Loucy (cell line): ENCODE measurements around the gene NRGN.

Source experiments
- H2AFZ ChIP-seq: fragments of 200-600 bp; sonication (generic); 2 replicates; pipeline ENCODE4 v1.6.0; 2016; ENCODE audit warnings: antibody characterized with exemption, mild to moderate bottlenecking, low read length, moderate library complexity
- H3F3A ChIP-seq: fragments of 200-600 bp; 2 replicates; pipeline ENCODE4 v1.6.0; 2016; ENCODE audit warnings: antibody characterized with exemption, low read depth, mild to moderate bottlenecking
- H3K27me3 ChIP-seq: fragments of 200-600 bp; sonication (generic); 2 replicates; pipeline ENCODE4 v1.6.1; 2014; ENCODE audit warnings: low read length, mild to moderate bottlenecking; ENCODE audit not compliant: insufficient read depth, poor library complexity, severe bottlenecking
- H3K36me3 ChIP-seq: fragments of 200-600 bp; sonication (generic); 2 replicates; pipeline ENCODE4 v1.6.1; 2016; ENCODE audit warnings: low read length; ENCODE audit not compliant: insufficient read depth
- H3K4me1 ChIP-seq: fragments of 200-600 bp; sonication (generic); 2 replicates; pipeline ENCODE4 v1.5.1; 2014; ENCODE audit warnings: low read length, mild to moderate bottlenecking; ENCODE audit not compliant: insufficient read depth, poor library complexity, severe bottlenecking
- H3K4me2 ChIP-seq: fragments of 200-600 bp; sonication (generic); 2 replicates; pipeline ENCODE4 v1.6.0; 2014; ENCODE audit warnings: antibody characterized with exemption, low read length, low read depth, mild to moderate bottlenecking; ENCODE audit not compliant: poor library complexity, severe bottlenecking
- H3K4me3 ChIP-seq: fragments of 200-600 bp; sonication (generic); 2 replicates; pipeline ENCODE4 v1.5.1; 2014; ENCODE audit warnings: low read length, mild to moderate bottlenecking, mixed read lengths; ENCODE audit not compliant: poor library complexity, severe bottlenecking
- H3K79me2 ChIP-seq: fragments of 200-600 bp; sonication (generic); 2 replicates; pipeline ENCODE4 v1.6.1; 2014; ENCODE audit warnings: low read length; ENCODE audit not compliant: insufficient read depth
- H3K9ac ChIP-seq: fragments of 200-600 bp; sonication (generic); 2 replicates; pipeline ENCODE4 v1.6.0; 2014; ENCODE audit warnings: mild to moderate bottlenecking, low read depth, low read length, moderate library complexity; ENCODE audit not compliant: poor library complexity, severe bottlenecking
- H3K9me2 ChIP-seq: fragments of 200-600 bp; sonication (generic); replicated peaks from 2 replicates; pipeline ENCODE4 v1.6.1; 2016; ENCODE audit warnings: low read depth, low read length, mixed read lengths
- H3K9me3 ChIP-seq: fragments of 200-600 bp; sonication (generic); 2 replicates; pipeline ENCODE4 v1.6.1; 2014; ENCODE audit warnings: mild to moderate bottlenecking, antibody characterized with exemption, low read length, low read depth; ENCODE audit not compliant: insufficient read depth
- H4K20me1 ChIP-seq: fragments of 200-600 bp; sonication (generic); 2 replicates; pipeline ENCODE4 v1.6.0; 2014; ENCODE audit warnings: antibody characterized with exemption, low read length, mild to moderate bottlenecking; ENCODE audit not compliant: insufficient read depth, poor library complexity, severe bottlenecking
- EZH2phosphoT487 ChIP-seq: fragments of 200-600 bp; IDR thresholded peaks from 2 replicates; pipeline ENCODE4 v1.6.1; 2018; ENCODE audit warnings: antibody characterized with exemption, mild to moderate bottlenecking, moderate library complexity, borderline replicate concordance
- TF ChIP-seq, protein P1 (sequence below): fragments of 200-600 bp; sonication (generic); conservative IDR thresholded peaks from 2 replicates; pipeline ENCODE4 v1.5.1; 2014; ENCODE audit warnings: mild to moderate bottlenecking, antibody characterized with exemption, low read length

Gene NRGN

DNA sequence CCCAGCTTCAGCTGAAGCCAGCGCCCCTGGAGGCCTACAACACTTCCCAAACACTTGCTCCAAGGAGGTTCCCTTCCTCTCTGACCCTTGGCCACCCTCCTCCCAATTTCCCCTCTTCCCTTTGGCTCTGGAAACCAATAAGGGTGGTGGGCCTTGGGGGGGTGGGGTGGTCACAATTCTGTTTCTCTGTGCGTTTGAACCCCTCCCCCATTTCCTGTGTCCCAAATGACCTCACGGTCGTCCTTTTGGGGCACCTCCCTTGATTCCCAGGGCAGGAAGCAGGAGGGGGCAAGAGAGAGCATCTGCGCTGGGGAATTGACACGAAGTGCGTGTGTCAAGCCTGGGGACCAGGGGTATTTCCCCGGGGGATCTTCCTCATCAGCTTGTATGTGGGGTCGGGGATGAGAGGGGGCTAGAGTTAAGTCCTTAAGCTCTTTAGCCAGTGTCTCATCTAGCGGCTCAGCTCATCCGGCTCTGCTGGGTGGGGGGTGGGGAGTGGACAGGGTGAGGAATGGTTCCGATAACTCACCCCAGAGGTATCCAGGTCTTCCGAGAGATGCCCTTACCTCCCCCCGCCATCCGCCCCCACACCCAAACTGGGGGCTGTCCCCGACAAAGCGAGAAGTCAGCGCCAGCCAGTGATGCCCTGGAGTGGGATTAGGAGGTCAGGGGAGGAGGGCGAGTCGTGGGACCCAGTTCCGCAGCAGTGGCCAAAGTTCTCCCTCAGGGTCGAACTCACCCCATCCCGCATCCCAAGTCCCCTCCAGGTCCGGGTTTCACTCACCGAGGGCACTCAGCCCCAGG is 21.8 kb downstream of the NRGN start:
- Histone ChIP-seq H3K9ac (no peak overlapping the region), H3K9me3 (no peaks in the 10 kb centered on the region), H3K4me3 (no peak overlapping the region), H3K79me2 (no peaks in the 10 kb centered on the region), H3K27me3 (no peaks in the 10 kb centered on the region), H4K20me1 (no peaks in the 10 kb centered on the region), H3K4me2 (no peak overlapping the region), H3K4me1 (no peaks in the 10 kb centered on the region), H3K9me2 (no peaks in the 10 kb centered on the region), H3F3A (no peaks in the 10 kb centered on the region), H3K36me3 (0 out of 2 replicates have a peak, but pooled peaks cover under 1% of the 10 kb centered on the region), H2AFZ (no peak overlapping the region)
- TF ChIP-seq, protein P1, sequence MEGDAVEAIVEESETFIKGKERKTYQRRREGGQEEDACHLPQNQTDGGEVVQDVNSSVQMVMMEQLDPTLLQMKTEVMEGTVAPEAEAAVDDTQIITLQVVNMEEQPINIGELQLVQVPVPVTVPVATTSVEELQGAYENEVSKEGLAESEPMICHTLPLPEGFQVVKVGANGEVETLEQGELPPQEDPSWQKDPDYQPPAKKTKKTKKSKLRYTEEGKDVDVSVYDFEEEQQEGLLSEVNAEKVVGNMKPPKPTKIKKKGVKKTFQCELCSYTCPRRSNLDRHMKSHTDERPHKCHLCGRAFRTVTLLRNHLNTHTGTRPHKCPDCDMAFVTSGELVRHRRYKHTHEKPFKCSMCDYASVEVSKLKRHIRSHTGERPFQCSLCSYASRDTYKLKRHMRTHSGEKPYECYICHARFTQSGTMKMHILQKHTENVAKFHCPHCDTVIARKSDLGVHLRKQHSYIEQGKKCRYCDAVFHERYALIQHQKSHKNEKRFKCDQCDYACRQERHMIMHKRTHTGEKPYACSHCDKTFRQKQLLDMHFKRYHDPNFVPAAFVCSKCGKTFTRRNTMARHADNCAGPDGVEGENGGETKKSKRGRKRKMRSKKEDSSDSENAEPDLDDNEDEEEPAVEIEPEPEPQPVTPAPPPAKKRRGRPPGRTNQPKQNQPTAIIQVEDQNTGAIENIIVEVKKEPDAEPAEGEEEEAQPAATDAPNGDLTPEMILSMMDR, result no peak
- no peak for TF ChIP-seq EZH2phosphoT487

DNA sequence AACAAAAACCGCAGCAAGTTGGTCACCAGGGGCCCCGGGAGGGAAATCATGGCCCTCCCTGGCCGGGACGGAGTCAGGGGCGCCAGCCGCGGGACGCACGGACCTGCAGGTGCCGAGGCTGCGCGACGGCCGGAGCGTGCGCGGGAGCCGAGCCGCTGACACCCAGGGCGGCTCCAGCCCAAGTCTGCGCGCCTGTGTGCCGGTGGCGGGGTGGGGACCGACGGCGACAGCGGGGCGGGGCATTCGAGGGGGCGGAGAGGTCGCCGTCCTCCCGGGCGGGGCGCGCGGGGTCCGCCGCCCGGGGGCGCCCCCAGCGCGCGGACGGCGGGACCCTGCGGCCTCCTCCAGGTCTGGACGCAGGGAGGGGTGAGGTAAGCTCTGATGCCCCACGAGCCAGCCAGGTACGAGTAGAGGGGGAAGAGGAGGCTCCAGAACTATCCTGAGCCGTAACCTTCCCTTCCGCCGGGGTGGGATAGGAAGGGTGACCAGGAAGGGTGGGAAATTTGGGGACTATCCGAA is 22.4 kb downstream of the NRGN start, which contains the start of gene ESAM:
TSS of gene ESAM (minus strand) at position 186 of the 519 bp plus-strand sequence. CDS start at position 50, 136 bp downstream.
- no peaks in the 10 kb centered on the region for H4K20me1 ChIP-seq
- no peak within 1 kb of the TSS for H3K9ac ChIP-seq
- no peak within 1 kb of the TSS for H3K4me3 ChIP-seq
- H3K36me3 ChIP-seq, result peaks cover 7% of the 10 kb centered on the region; the same call in 1 of the 2 replicates
- no peaks in the 10 kb centered on the region for H3K4me1 ChIP-seq
- H3K79me2 ChIP-seq, result no peaks in the 10 kb centered on the region
- H3K9me3 ChIP-seq, result no peaks in the 10 kb centered on the region
- H3F3A ChIP-seq, result no peaks in the 10 kb centered on the region
- no peak within 1 kb of the TSS for H3K4me2 ChIP-seq
- H2AFZ ChIP-seq, result no peak within 1 kb of the TSS
- TF ChIP-seq EZH2phosphoT487, result no peak
- TF ChIP-seq, protein P1, result no peak
- H3K27me3 ChIP-seq, result no peaks in the 10 kb centered on the region
- no peaks in the 10 kb centered on the region for H3K9me2 ChIP-seq

GRCh38 chr11:124762624-124763155 is 22.9 kb downstream of the NRGN start:
- no peaks in the 10 kb centered on the region for H4K20me1 ChIP-seq
- H3K9me3 ChIP-seq, result no peaks in the 10 kb centered on the region
- peaks cover 12% of the 10 kb centered on the region; the same call in 1 of the 2 replicates for H3K36me3 ChIP-seq
- H3K9ac ChIP-seq, result no peak overlapping the region
- no peaks in the 10 kb centered on the region for H3K27me3 ChIP-seq
- TF ChIP-seq EZH2phosphoT487, result no peak
- TF ChIP-seq, protein P1, result no peak
- no peak overlapping the region for H3K4me2 ChIP-seq
- no peaks in the 10 kb centered on the region for H3K4me1 ChIP-seq
- no peak overlapping the region for H2AFZ ChIP-seq
- H3K4me3 ChIP-seq, result no peak overlapping the region
- no peaks in the 10 kb centered on the region for H3K9me2 ChIP-seq
- H3K79me2 ChIP-seq, result no peaks in the 10 kb centered on the region
- no peaks in the 10 kb centered on the region for H3F3A ChIP-seq
